Stimulated activated CD8-positive, alpha-beta memory T cell treated with anti-CD3 and anti-CD28 coated beads, Interleukin-4, amount 100 ng/mL, for 48 hours (primary cell): ENCODE measurements around the gene ISG20L2.

ENCODE experiments used
- DNase-seq: peaks from one replicate; pipeline ENCODE4 v3.0.0-alpha.2; 2020

ISG20L2 gene

GRCh38 chr1:156752843-156753482 is 24.4 kb upstream of the ISG20L2 start:
- DNase-seq: no peak

DNA sequence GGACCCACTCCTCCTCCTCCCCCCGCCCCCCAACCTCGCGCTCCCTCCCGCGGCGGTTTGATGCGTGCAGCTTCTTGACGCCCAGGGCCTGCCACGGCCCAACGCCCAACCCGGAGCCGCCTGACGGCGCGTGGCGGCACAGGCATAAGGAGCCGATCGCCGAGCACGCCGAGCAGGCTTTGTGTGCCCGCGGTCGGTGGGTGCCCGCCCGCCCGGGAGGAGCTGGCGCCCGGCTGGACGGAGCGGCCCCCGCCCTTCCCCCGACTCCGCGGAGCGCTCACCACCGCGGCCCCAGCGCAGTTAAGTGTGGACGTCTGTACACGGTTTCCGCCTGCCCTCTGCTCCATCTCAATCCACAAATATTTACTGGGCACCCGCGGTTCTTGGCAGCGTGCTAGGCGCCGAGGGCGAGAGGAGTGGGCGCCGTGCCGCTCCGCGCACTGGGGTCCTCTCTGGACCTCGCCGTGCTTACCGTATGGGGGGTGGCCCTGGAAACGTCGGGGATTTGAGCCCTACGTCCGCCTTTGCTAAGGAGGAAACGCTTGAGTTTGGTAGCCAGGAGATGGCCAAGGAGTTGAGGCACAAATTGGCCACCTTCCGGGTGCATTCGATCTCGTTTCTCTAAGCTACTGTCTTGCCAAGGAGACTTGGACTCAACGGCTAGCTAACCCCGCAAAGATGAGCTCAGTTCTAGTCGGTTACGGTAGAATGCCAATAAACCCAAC is 23.4 kb upstream of the ISG20L2 start:
- DNase-seq: peak; percentile 97

GRCh38 chr1:156751451-156751756 is 22.8 kb upstream of the ISG20L2 start, which contains the start of gene HDGF:
TSS of gene HDGF (minus strand) at chr1:156751675. CDS start at chr1:156751429, 246 bp downstream.
- DNase-seq: no peak

GRCh38 chr1:156750711-156751450 is 22.3 kb upstream of the ISG20L2 start:
- peak; percentile 58 for DNase-seq

GRCh38 chr1:156750191-156750672 is 21.7 kb upstream of the ISG20L2 start:
- DNase-seq: peak; percentile 74

GRCh38 chr1:156749419-156750118 is 21.0 kb upstream of the ISG20L2 start:
- no peak for DNase-seq

GRCh38 chr1:156748670-156749418 is 20.3 kb upstream of the ISG20L2 start:
- no peak for DNase-seq

- DNase-seq: no peak
These were observed 19.4 kb upstream of the ISG20L2 start for GRCh38 chr1:156747742-156748669.

GRCh38 chr1:156746728-156747631 is 18.4 kb upstream of the ISG20L2 start:
- DNase-seq: peak; percentile 79

DNA sequence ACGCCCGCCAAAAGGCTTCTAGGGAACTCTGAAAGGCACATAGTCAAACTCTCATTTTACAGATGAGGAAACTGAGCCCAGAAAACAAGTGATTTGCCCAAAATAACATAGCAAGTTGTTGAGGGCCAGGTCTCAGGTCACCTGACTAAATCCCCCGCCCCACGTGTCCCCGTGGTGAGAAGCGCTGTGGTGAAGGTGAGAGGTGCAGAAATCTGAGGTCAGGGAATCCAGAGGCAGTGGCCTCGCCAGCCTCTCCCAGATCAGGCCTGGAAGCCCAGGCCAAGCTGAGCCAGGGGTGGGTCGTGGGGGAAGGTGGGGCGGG is 17.8 kb upstream of the ISG20L2 start:
- no peak for DNase-seq

- DNase-seq: no peak
These were observed 17.3 kb upstream of the ISG20L2 start for GRCh38 chr1:156745881-156746280.

DNA sequence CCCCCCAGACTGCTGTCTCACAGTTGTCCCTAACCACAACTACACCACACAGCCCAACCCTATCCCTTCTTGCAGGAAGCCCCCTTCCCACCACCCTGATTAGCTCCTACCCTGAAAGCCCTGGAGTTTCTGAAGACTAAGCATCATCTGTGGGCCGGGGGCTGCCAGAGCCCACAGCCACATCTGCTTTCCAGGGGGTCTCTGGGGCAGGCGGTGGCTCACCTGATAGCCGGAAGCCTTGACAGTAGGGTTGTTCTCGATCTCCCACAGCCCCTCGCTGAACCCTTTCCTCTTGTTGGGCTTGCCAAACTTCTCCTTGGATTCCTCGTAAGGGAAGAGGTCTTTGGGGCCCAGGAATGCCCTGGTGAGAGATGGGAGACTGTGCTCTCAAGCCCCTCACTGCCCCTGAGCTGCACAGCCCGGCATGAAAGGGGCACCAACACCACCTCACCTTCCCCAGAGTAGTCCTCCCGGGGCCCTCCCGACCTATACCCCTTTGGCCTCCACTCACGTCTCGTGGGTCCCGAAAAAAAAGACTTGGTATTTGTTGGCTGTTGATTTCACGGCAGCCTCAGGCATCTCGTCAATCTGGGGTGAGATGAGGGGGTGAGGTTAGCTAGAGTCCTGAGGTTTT is 16.3 kb upstream of the ISG20L2 start:
- DNase-seq: no peak

- no peak for DNase-seq
These were observed 15.8 kb upstream of the ISG20L2 start for GRCh38 chr1:156744344-156744743.

GRCh38 chr1:156743367-156744302 is 15.1 kb upstream of the ISG20L2 start:
- no peak for DNase-seq

GRCh38 chr1:156742801-156743200 is 14.2 kb upstream of the ISG20L2 start:
- DNase-seq: no peak

- no peak for DNase-seq
These were observed 13.5 kb upstream of the ISG20L2 start for GRCh38 chr1:156742017-156742416.

GRCh38 chr1:156741481-156741983 is 13.0 kb upstream of the ISG20L2 start:
- DNase-seq: peak; percentile 54

GRCh38 chr1:156740741-156741480 is 12.3 kb upstream of the ISG20L2 start, which contains the start of gene MRPL24:
TSS of gene MRPL24 (minus strand) at chr1:156741088. CDS start at chr1:156738704, 2,384 bp downstream.
- peak; percentile 94 for DNase-seq
